MM.1S (cell line): ENCODE measurements around the gene SMKR1.

ENCODE experiments used
- CTCF ChIP-seq: fragments of 300-600 bp; sonication (generic); IDR thresholded peaks from 2 replicates; pipeline ENCODE4 v1.5.1; 2016; ENCODE audit warnings: antibody characterized with exemption, low read length, mixed read lengths
- EZH2 ChIP-seq: fragments of 300-600 bp; sonication (generic); optimal IDR thresholded peaks from 2 replicates; pipeline ENCODE3; 2017; ENCODE audit warnings: low read depth, mild to moderate bottlenecking, antibody characterized with exemption, low read length, mixed read lengths

- no peak for TF ChIP-seq CTCF
- TF ChIP-seq EZH2, result no peak
Measured at GRCh38 chr7:129530795-129531391, 28.6 kb downstream of the SMKR1 start.
